Measurements from ENCODE around the gene LMF1. TPM values are rescaled to one million over a fixed set of nuclear protein-coding genes. Genes with fewer than 3 reads are reported as not detected.

LMF1 gene
- total RNA-seq (2022; extraction: Qiagen RNA extraction; ENCODE audit: low read depth) = 8.8 to 10.9 TPM (median 10.2 TPM) in 5 replicates

GRCh38 chr16:970766-971581, at the start of gene LMF1:
Gene LMF1, minus strand, starts transcription at chr16:970984. Its CDS starts 4 bp downstream, at chr16:970980.

GRCh38 chr16:981695-982144, 10.9 kb upstream of the LMF1 start, which contains the start of gene SOX8:
Gene SOX8, plus strand, starts transcription at chr16:981770. Its CDS starts 153 bp downstream, at chr16:981923.

Other genes starting within 250 kb of the LMF1 start
- 35.3 to 65.1 TPM (median 57.7 TPM) in 5 replicates for gene ANTKMT, start 249.8 kb downstream of the LMF1 start, total RNA-seq (2022; extraction: Qiagen RNA extraction; ENCODE audit: low read depth)
- gene CCDC78, start 244.5 kb downstream of the LMF1 start, total RNA-seq (2022; extraction: Qiagen RNA extraction; ENCODE audit: low read depth) = 4.2 to 7.7 TPM (median 5.6 TPM) in 5 replicates
- 15.2 to 20.6 TPM (median 18.0 TPM) in 5 replicates for gene HAGHL, start 243.9 kb downstream of the LMF1 start, total RNA-seq (2022; extraction: Qiagen RNA extraction; ENCODE audit: low read depth)
- 20.2 to 27.9 TPM (median 25.3 TPM) in 5 replicates for gene CIAO3, start 230.0 kb downstream of the LMF1 start, total RNA-seq (2022; extraction: Qiagen RNA extraction; ENCODE audit: low read depth)
- 2.1 to 4.3 TPM (median 3.2 TPM) in 5 replicates for gene MSLN, start 210.2 kb downstream of the LMF1 start, total RNA-seq (2022; extraction: Qiagen RNA extraction; ENCODE audit: low read depth)
- gene RPUSD1, start 182.6 kb downstream of the LMF1 start, total RNA-seq (2022; extraction: Qiagen RNA extraction; ENCODE audit: low read depth) = 38.8 to 57.7 TPM (median 50.0 TPM) in 5 replicates
- 14.8 to 28.8 TPM (median 24.9 TPM) in 5 replicates for gene CHTF18, start 182.4 kb downstream of the LMF1 start, total RNA-seq (2022; extraction: Qiagen RNA extraction; ENCODE audit: low read depth)
- gene GNG13, start 170.2 kb downstream of the LMF1 start, total RNA-seq (2022; extraction: Qiagen RNA extraction; ENCODE audit: low read depth) = not detected in 5 replicates
- gene SOX8, start 10.8 kb upstream of the LMF1 start, total RNA-seq (2022; extraction: Qiagen RNA extraction; ENCODE audit: low read depth) = 2.1 to 3.8 TPM (median 3.4 TPM) in 5 replicates
- gene SSTR5, start 101.8 kb upstream of the LMF1 start, total RNA-seq (2022; extraction: Qiagen RNA extraction; ENCODE audit: low read depth) = 0.47 to 1.6 TPM (median 0.69 TPM) in 5 replicates
- gene C1QTNF8, start 125.3 kb upstream of the LMF1 start, total RNA-seq (2022; extraction: Qiagen RNA extraction; ENCODE audit: low read depth) = not detected in 5 replicates
- 12.4 to 19.8 TPM (median 18.4 TPM) in 5 replicates for gene CACNA1H, start 182.1 kb upstream of the LMF1 start, total RNA-seq (2022; extraction: Qiagen RNA extraction; ENCODE audit: low read depth)